CD4-positive, alpha-beta T cell treated with Interleukin-15 for 1 hour (primary cell): ENCODE data around the gene FOXJ1.
"Not testable (repeated sequence)": the region's sequence is repeated elsewhere in the genome, so short reads cannot be mapped to it uniquely, and the experiment has no call there.

Experiments
- DNase-seq: peaks from one replicate; pipeline ENCODE4 v3.0.0-alpha.2; 2020

FOXJ1 gene, protein sequence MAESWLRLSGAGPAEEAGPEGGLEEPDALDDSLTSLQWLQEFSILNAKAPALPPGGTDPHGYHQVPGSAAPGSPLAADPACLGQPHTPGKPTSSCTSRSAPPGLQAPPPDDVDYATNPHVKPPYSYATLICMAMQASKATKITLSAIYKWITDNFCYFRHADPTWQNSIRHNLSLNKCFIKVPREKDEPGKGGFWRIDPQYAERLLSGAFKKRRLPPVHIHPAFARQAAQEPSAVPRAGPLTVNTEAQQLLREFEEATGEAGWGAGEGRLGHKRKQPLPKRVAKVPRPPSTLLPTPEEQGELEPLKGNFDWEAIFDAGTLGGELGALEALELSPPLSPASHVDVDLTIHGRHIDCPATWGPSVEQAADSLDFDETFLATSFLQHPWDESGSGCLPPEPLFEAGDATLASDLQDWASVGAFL

DNA sequence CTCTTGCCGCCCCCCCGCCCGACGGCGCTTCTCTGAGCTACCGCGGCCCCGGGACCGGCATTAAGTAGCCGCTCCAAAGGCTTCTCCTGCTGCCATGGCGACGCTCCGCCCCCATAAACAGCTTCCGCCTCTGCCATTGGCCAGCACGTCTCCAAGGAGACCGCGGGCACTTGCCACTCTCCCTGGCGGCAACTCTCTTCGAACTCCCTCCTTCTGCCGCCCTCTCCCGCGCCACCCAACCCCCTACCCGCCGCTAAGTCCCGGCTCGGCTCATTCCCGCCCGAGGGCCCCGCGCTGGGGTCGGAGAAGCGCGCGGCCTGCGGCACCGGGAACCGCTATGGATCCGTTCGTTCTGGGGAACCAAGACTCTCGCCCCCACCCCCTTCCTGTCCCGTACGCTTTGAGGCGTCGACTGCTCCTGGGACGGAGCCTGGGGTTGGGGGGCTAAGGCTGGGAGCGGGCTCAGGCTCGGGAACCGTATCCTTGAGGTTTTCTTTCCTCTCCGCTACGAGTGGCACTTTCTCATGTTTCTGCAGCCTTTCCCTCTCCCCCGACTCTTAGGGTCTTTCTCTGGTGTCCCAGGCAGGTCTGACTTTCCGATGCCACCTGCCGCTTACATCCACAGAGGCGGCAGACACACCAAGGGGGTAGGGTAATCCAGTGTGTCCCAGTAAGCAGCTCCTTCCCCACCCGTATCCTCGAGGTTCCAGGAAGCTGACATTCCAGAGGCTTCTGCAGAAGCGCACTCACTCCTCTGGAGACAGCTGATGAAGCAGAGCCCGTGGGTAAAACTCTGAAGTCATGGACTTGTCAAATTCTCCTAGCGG, at the start of gene FOXJ1:
Gene FOXJ1 (minus strand): TSS at position 34 of the 827 bp plus-strand sequence. CDS start 850 bp downstream, outside the sequence.
- peak; percentile 96 for DNase-seq

DNA sequence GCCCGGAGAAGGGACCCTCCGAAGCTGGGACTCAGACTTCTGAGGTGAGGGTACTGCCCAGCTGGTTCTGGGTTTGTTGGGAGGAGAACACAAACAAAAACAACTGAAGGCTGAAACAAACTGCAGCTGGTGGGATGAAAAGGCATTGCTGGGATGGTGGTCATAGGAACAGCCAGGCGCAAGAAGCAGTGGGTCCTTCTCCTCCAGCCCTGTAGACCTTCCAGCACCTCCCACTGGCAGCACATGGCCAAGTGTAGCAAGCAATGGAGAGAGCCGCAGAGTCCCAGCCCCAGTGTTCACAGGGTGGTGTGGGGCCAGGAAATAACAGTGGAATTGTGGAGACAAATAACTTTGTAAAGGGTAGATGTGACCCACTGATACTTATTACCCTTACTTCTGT, 48.7 kb upstream of the FOXJ1 start:
- no peak for DNase-seq

DNA sequence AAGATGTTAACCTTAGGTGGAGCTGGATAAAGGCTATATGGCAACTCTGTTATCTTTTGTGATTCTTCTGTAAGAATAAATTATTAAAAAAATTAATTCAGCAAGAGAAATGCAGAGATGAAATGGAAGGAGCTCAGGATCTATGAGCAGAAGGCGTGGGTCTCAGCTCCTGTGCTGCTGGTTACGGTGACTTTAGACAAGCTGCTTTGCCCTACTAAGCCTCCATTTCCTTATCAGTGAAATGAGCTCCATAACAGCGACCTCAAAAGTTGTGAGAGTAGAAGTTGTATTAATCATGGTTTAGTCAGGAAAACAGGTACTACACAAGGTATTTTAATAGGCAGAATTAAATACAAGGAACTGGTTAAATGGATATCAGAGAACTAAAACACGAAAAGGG, 48.2 kb upstream of the FOXJ1 start:
- DNase-seq, result no peak

DNA sequence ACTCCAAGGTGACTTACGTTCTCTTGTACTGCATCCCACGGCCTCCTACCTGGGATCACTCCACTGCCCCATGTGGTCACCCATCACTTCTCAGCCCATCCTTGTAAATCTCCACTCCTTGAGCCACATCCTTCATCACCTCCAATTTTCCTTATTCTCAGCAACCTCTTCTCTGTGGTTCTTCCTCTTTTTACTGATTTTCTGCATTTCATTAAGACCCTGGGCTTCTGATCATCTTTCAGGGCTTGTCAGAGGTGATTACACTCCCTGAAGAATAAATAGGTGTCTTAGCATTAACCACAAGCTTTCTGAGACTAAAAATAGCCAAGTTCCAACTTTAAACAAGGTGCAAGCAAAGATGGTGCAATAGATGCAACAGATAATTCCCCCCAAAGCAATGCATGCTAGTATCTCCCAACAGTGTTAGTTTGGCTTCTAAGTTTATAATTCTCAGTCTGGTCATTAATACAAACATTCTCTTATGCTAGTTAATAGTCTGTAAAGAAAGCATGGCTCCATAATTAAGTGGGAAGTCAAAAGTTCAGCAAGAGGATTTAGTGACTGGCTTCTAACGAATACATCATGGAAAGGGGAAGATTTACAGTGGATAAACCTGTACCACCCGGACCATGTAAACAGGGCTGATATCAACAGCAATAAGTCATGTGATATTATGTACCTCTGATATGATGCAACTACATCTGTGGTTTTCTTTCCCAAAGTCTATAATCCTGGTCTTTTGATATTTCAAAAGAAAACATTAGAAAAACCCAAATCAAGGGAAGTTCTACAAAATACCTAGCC, 47.4 kb upstream of the FOXJ1 start:
- DNase-seq, result no peak

DNA sequence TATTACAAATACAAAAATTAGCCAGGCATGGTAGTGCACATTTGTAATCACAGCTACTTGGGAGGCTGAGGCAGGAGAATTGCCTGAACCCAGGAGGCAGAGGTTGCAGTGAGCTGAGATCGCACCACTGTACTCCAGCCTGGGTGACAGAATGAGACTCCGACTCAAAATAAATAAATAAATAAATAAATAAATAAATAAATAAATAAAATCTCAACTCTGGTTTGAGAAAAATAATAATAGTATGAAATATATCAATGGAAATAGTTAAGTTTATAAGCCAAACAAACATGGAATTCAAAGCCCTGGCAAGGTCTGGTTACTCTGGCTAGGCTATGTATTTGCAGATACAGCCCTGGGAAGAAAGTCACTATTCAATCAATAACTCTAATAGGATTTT, 45.7 kb upstream of the FOXJ1 start:
- DNase-seq, result not testable (repeated sequence)

DNA sequence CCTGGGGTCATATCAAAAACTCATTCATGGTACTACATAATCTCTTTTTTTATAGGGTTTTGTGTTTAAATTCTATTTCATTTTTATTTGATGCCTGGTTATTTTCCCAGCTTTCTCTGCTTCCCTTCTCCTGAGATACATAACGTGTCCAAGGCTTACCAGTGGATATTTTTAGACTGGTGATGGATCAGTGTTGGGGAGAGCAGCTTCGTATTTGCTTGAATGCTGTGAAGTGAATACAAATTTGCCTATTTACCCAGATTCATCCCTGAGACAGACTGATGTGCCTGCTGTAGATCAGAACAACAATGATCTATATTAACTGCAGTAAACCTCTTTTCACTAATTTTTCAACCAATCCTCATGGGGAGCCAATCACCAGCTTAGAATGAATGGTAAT, 43.2 kb upstream of the FOXJ1 start:
- no peak for DNase-seq

DNA sequence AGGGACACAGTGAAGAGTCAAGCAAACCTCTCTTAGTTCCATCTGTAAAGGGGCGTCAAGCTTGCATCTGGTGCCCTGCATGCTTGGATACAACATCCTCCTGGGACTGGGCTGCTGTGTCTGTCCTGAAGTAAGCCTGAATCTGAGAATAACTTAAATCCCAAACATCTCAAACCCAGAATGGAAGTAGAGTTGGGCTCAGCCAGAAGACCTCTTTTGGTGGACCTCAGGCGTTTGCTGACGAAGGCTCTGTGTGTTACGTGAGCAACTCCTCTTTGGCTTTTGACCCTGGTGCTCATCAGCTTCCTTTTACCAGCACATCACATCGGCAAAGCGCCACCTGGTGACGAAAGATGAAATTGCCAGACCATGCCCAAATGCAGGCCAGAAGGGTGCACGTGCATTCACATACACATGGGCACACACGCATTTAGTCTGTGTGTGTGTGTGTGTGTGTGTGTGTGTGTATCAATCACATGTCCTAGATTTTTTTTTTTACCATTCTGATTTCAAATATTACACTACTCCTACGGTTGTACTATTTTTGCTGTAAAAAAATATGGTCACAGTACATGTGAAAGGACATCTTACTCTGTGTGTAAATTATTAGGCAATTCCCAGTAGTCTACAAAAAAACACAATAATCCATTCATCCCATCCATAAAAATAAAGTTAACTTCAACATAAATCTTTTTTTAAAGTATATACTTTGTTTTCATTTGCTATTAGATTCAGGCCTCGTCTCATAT, 41.1 kb upstream of the FOXJ1 start:
- peak; percentile 93 for DNase-seq

DNA sequence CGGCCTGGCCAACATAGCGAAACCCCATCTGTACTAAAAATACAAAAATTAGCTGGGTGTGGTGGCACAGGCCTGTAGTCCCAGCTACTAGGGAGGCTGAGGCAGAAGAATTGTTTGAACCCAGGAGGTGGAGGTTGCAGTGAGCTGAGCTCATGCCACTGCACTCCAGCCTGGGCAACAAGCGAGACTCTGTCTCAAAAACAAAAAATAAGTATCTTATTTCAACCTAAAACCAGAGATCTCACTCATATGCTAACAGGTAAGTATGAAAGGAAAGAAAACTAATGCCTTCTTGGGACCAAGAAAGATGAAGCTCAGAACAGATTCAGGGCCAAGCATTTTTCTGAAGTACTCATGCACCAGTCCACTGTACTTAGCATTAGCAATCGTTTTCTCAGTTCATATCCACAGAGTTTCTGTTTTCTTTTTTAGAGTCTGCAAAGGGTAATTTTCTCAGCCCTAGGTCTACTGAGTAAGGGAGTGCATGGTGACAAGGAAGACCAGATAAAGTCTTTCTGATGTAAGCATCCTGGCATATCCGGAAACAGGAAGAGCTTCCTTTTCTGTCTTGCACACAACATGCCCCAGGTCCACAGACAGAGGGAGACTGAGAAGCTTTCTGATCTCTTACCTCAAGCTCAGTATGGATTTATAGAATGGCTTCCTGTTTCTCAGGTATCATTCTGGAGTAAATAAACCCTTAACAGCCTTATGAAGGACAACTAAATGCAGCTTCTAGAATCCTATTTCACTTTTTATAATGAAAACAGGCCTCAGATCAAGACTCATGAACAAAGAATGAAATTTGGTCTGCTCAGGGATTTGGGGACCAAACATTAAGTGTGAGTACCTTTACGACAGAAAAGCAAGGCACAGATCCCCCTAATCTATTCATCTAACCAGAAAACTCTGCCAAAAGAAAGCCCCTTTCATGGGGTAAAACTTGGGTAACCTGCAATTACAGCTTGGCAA, 38.7 kb upstream of the FOXJ1 start:
- DNase-seq, result peak; percentile 49

DNA sequence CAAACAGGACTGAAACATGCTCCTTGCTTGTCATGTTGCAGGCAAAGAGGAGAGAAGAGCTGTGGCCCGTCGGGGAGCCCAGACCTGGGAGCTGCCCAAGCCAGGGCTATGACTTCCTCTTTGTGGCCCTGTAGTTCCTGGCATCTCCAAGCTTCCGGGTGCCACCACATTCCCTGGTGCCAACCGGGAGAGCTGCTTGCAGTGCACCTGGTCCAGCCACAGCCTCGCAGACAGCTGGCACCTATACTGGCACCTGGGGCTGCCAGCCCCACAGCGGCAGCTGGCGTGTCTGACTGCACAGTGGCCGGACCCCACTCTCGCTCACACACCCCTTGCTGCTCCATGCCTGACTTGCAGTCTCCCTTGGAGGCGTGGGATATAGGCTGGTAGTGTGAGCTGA, 37.1 kb upstream of the FOXJ1 start:
- DNase-seq, result no peak

DNA sequence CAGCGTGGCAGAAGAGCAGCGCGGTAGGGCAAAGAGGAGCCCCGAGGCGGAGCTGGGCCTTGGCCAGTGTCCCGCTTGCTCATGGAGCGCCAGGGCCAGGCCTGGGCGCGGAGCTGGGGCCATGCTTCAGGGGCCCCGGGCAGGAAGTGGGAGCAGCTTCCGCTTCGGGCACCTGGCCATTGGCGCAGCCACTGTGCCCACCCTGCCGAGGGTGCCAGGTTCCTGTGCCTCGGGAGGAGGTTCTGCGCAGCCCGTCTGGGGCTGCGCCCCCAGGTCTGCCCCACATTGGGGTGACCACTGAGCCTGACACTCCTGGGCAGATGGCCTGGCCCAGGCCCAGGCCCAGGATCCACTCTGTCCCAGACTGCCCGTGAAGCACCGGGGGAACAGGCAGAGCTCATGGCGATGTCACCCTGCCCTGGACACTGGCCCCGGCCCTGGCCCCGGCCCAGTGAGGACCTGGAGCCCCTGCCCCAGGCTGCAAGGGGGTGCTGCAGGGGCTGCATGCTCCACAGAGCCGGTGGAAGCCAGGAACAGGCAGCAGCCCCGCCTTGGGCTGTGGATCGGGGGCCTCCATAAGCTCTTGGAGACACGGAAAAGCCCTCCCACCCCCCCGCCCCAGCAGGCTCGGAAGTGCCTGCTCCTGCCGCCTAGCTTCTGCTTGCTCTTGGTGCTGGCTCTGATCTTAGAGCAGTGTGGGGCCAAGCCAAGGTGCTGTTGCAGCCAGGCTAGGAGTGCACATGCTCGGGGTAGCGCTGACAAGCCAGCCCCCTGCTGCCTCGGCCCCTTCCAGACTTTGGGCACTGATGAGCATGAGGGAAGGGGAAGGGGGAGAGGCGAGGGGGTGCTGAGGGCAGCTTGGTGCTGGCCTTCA, 35.9 kb upstream of the FOXJ1 start:
- no peak for DNase-seq

DNA sequence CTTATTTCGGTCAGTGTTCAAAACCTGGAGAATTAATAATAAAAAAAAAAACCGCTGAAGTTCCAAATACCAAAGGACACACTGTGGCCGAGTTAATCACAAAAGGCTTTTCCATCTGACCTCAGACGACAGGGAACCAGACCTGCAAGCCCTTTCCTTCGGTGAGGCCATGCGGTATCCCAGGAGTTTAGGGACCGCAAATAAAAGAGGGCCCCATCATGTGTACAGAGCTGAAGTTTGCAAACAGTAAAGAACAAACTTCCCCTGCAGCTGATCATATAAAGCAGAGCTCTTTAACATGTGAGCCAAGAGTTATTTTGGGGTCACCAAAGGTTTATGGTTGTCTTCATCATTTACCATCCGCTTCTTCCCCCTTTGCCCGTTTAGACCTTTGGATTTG, 33.0 kb upstream of the FOXJ1 start:
- no peak for DNase-seq

DNA sequence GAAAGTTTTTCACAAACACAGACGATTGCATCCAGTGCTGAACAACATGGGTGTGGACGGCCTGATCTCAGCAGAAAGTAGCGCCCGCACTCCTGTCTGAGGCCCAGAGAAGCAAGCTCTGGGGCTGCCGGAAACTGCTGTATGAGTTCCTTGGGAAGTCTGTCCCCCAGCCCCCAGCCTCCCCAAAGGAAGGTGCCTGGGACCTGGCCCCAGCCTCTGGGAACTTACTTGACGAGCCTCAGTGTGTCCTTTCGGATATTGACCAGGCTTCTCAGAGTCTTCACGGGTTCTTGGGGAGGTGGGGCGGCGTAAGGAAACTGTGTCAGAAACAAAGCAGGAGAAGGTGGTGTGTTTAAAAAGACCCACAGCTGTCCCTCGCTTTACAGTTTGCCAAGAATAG, 32.4 kb upstream of the FOXJ1 start:
- no peak for DNase-seq

DNA sequence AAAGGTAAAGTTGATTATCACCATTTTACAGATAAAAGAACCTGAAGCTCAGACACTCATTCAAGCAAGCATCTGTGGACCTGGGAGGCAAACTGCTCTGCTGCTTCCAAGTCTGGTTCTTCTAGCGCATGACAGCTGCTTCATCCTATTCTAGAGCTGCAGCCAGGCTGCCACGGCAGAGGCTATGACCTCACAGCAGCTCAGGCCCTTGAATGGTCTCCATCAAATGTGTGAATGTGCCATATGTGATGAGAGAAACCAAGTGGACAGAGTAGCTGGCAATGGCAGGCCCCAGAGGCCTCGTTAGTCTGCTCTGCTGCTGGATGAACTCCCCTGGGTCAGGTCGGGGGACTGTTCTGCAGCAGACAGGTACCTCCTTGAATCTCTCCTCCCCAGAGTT, 30.7 kb upstream of the FOXJ1 start:
- no peak for DNase-seq

DNA sequence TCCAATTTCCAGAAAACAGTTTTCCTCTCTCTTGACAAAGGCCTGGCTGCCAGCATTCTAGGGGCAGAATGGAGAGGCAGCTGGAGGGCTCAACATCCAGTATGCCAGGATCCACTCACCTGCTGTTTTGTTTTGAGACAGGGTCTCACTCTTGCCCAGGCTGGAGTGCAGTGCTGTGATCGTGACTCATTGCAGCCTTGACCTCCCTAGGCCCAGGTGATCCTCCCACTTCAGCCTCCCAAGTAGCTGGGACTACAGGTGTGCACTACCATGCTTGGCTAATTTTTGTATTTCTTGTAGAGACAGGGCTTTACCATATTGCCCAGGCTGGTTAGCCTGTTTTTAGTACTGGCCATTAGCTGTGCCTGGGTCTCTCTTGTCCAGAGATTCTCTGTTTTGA, 29.1 kb upstream of the FOXJ1 start:
- no peak for DNase-seq

DNA sequence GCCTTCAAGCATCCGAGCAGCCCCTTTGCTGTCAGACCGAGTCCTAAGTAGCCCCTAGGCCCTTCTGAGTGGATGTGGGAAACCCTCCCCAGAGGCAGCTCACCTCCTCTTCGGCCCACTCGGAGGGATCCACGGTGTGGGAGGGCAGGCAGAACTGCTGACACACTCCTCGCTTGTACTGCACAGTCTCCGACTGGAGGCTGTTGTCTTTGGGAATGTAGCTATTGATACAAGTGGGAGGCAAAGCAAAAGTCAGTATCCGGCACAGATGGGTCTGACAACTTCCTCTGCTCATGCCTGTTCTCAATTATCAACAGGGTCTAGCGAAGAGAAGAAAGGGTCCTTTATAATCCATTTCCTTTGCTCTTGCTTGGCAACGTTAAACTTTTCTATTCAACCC, 25.9 kb upstream of the FOXJ1 start:
- DNase-seq, result no peak

DNA sequence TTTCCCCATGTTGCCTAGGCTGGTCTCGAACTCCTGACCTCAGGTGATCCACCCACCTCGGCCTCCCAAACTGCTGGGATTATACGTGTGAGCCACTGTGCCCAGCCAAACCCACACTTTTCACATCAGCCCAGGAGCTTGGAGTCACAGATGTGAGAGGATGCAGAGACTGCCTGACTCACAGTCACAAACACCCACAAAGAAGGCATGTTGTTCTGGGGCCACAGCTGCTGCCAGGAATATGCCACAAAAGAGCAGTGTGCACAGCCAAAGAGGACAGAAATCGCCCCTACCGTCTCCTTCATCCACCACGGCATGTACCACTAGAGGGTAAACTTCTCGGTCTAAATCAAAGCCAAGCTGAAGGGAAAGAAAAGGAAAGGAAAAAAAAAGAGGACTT, 25.1 kb upstream of the FOXJ1 start:
- DNase-seq, result no peak

DNA sequence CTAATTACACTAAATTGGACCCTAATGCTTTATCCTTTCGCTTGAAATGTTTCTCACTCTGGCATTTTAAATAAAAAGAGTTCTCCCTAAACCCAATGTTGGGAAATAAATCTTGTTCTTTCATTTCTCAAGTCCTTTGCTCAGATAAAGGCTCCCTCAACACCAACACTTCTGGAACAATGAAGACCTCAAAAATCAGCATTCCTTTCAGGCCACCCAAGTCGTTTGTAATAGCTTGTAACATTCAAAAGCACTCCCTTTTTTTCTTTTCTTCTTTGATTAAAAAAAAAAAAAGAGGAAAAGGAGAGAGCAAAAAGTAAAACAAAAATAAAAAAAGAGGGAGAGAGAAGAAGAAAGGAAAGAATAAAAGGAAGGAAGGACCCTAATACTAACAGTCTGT, 23.3 kb upstream of the FOXJ1 start:
- DNase-seq, result no peak

DNA sequence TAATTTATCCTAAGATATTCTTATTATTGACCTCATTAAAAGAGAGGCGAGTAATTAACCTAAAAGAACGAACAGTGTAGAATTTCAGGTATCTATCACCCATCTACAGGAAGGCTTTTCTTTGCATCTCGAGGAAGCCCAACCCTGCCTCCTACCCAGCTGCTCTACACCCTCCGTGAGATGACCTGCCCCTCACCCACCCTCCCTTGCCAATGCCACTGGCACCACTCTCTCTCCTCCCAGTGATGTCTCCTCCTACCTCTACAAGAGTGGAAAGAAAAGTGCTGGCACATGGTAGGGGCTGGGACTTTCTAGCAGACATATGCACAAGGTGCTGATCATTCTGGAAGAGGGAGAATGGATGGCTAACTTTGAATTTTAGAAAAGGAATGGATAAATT, 22.9 kb upstream of the FOXJ1 start:
- DNase-seq, result no peak

DNA sequence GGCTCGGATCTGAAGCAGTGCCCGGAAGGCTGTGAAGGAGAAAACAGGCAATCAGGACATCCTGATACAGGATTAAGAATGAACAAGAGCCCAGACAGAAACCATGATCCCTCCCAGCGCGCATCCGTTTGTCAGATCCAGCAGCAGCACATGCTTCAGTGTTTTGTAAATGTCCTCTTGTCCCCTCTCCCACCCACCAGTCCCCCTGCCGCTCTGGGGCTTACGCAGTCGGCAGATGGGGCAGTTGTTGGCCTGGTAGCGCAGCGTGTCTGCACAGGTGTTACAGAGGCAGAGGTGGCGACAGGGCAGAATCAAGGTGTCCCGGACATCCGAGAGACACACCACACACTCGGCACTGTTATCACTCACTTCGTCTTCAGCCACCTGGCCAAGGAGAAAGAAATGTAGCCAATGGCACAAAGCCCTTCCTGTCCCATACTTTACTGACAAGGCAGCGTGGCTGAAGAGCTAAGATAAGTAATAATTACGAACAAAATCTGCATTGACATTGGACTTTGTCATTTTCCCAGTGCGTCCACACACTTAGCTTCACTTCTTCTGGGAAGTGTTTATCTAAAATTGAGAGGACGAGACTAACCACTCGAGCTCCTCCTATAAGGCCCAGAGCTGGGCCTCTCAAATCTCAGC, 20.7 kb upstream of the FOXJ1 start:
- no peak for DNase-seq
